ENCODE data around the gene PREPL. TPM values are rescaled to one million over a fixed set of nuclear protein-coding genes. Genes with fewer than 3 reads are reported as not detected.

PREPL gene
- total RNA-seq, 1 experiment from 2014 or later, result 47.6 TPM

GRCh38 chr2:44297431-44297830, 63.9 kb downstream of the PREPL start:
- Histone ChIP-seq H3K9me3 (ENCODE audit: low read depth, low read length, poor library complexity, severe bottlenecking) (no peaks in the 10 kb centered on the region), H3K36me3 (ENCODE audit: insufficient read depth, low read length, poor library complexity, severe bottlenecking) (no peaks in the 10 kb centered on the region), H3K4me3 (ENCODE audit: low read depth, low read length, poor library complexity, severe bottlenecking) (no peak overlapping the region), H3K27ac (ENCODE audit: low read depth, low read length, poor library complexity, severe bottlenecking) (no peak overlapping the region), H3K27me3 (replicated peaks; ENCODE audit: insufficient read depth, low read depth, low read length, poor library complexity) (no peaks in the 10 kb centered on the region), H3K4me1 (ENCODE audit: insufficient read depth, low read length, poor library complexity, severe bottlenecking) (peaks cover 8% of the 10 kb centered on the region)
- ChIA-PET POLR2A (ENCODE audit: low non-redundant PET) (no interaction called here), CTCF (no interaction called here)
- TF ChIP-seq EZH2 (IDR thresholded peaks at IDR 0.05; ENCODE audit: borderline replicate concordance, low read depth, low read length, poor library complexity, severe bottlenecking) (no peak), CTCF (conservative IDR thresholded peaks at IDR 0.05; ENCODE audit: low read depth, low read length) (no peak)
- no peak for DNase-seq (ENCODE audit: low spot score)
- intact Hi-C loops (cut with micrococcal nuclease; ENCODE audit: unreplicated experiment), result no loop called here
- BruUV-seq (replicated peaks), result no TSS peak

GRCh38 chr2:44296653-44297052, 64.6 kb downstream of the PREPL start:
- H3K36me3 ChIP-seq (ENCODE audit: insufficient read depth, low read length, poor library complexity, severe bottlenecking), result no peaks in the 10 kb centered on the region
- H3K27ac ChIP-seq (ENCODE audit: low read depth, low read length, poor library complexity, severe bottlenecking), result no peak overlapping the region
- intact Hi-C loops (cut with micrococcal nuclease; ENCODE audit: unreplicated experiment), result no loop called here
- peaks cover 12% of the 10 kb centered on the region for H3K4me1 ChIP-seq (ENCODE audit: insufficient read depth, low read length, poor library complexity, severe bottlenecking)
- ChIA-PET CTCF (no interaction called here), POLR2A (ENCODE audit: low non-redundant PET) (no interaction called here)
- no TSS peak for BruUV-seq (replicated peaks)
- H3K27me3 ChIP-seq (replicated peaks; ENCODE audit: insufficient read depth, low read depth, low read length, poor library complexity), result no peaks in the 10 kb centered on the region
- TF ChIP-seq EZH2 (IDR thresholded peaks at IDR 0.05; ENCODE audit: borderline replicate concordance, low read depth, low read length, poor library complexity, severe bottlenecking), result no peak
- TF ChIP-seq CTCF (conservative IDR thresholded peaks at IDR 0.05; ENCODE audit: low read depth, low read length), result no peak
- H3K9me3 ChIP-seq (ENCODE audit: low read depth, low read length, poor library complexity, severe bottlenecking), result no peaks in the 10 kb centered on the region
- DNase-seq (ENCODE audit: low spot score), result no peak
- H3K4me3 ChIP-seq (ENCODE audit: low read depth, low read length, poor library complexity, severe bottlenecking), result no peak overlapping the region

- no TSS peak for BruUV-seq (replicated peaks)
- peak; percentile 39 for TF ChIP-seq CTCF (conservative IDR thresholded peaks at IDR 0.05; ENCODE audit: low read depth, low read length)
- TF ChIP-seq EZH2 (IDR thresholded peaks at IDR 0.05; ENCODE audit: borderline replicate concordance, low read depth, low read length, poor library complexity, severe bottlenecking), result no peak
- Histone ChIP-seq H3K27me3 (replicated peaks; ENCODE audit: insufficient read depth, low read depth, low read length, poor library complexity) (no peaks in the 10 kb centered on the region), H3K27ac (ENCODE audit: low read depth, low read length, poor library complexity, severe bottlenecking) (no peak overlapping the region), H3K9me3 (ENCODE audit: low read depth, low read length, poor library complexity, severe bottlenecking) (no peaks in the 10 kb centered on the region), H3K4me3 (ENCODE audit: low read depth, low read length, poor library complexity, severe bottlenecking) (no peak overlapping the region), H3K36me3 (ENCODE audit: insufficient read depth, low read length, poor library complexity, severe bottlenecking) (no peaks in the 10 kb centered on the region), H3K4me1 (ENCODE audit: insufficient read depth, low read length, poor library complexity, severe bottlenecking) (peaks cover 21% of the 10 kb centered on the region)
- intact Hi-C loops (cut with micrococcal nuclease; ENCODE audit: unreplicated experiment), result no loop called here
- CTCF ChIA-PET, result no interaction called here
- POLR2A ChIA-PET (ENCODE audit: low non-redundant PET), result no interaction called here
- peak; percentile 12 for DNase-seq (ENCODE audit: low spot score)
These were observed 65.5 kb downstream of the PREPL start for GRCh38 chr2:44295633-44296359.
